Natural killer cell treated with Interleukin-12 subunit alpha and Interleukin-12 subunit beta and Interleukin-15 and Interleukin-18, amount 100 ng/mL, for 72 hours (primary cell): ENCODE results near the gene CNBD2. TPM values are rescaled to one million over a fixed set of nuclear protein-coding genes. Genes with fewer than 3 reads are reported as not detected.
"Not testable (repeated sequence)": the region's sequence is repeated elsewhere in the genome, so short reads cannot be mapped to it uniquely, and the experiment has no call there.

Experiments used
- ATAC-seq, 2 donors: fragments of 150-1000 bp; cut with Tn5 transposase in 1 of 2; sonication (Bioruptor Pico), chemical (Tn5 transposase) in 1 of 2; 2 replicates each; pipeline ENCODE4 v1.10.0; 2021
- DNase-seq: peaks from one replicate; pipeline ENCODE4 v3.0.0; 2022; ENCODE audit warnings: low spot score
- H3K27ac Mint-ChIP-seq, 2 donors: 1 replicate in 1 of 2; 2 replicates in 1 of 2; pipeline ENCODE4 v1.8.0; 2022; ENCODE audit warnings: mixed read lengths in 2 of 2, mild to moderate bottlenecking in 1 of 2, moderate library complexity in 1 of 2
- H3K27me3 Mint-ChIP-seq, 2 donors: 1 replicate in 1 of 2; 2 replicates in 1 of 2; pipeline ENCODE4 v1.8.0; 2022; ENCODE audit warnings: mixed read lengths in 2 of 2
- H3K36me3 Mint-ChIP-seq: one replicate; pipeline ENCODE4 v1.8.0; 2022; ENCODE audit warnings: mixed read lengths
- H3K4me1 Mint-ChIP-seq, 2 donors: 1 replicate in 1 of 2; 2 replicates in 1 of 2; pipeline ENCODE4 v1.8.0; 2022; ENCODE audit warnings: low read depth in 2 of 2, mixed read lengths in 2 of 2, mild to moderate bottlenecking in 1 of 2
- H3K4me3 Mint-ChIP-seq: one replicate; pipeline ENCODE4 v1.8.0; 2022; ENCODE audit warnings: mixed read lengths
- H3K9me3 Mint-ChIP-seq: 2 replicates; pipeline ENCODE4 v1.8.0; 2022; ENCODE audit warnings: mixed read lengths
- total RNA-seq, 2 donors: library from RNA; stranded (reverse); gene quantifications; one replicate each; pipeline ENCODE4 v1.2.3, GENCODE V29; 2022

CNBD2 gene
- total RNA-seq, 2 donors from 2014 or later = 4.8 to 6.8 TPM

- Mint-ChIP-seq H3K27me3 (no peaks in the 10 kb centered on the region), H3K27ac (peak within 1 kb of the TSS; percentile 97 to 98), H3K4me1 (peaks cover 9 to 19% of the 10 kb centered on the region in 2 donors), H3K9me3 (no peaks in the 10 kb centered on the region), H3K4me3 (peak within 1 kb of the TSS; percentile 97), H3K36me3 (no peaks in the 10 kb centered on the region)
- ATAC-seq = peak; percentile 93 to 95
- DNase-seq = peak; percentile 99
Measured at GRCh38 chr20:35954200-35954906, 14.0 kb upstream of the CNBD2 start, which contains the start of gene SCAND1. Gene SCAND1 (minus strand): TSS chr20:35954502. CDS start chr20:35954284, 218 bp downstream.

- Mint-ChIP-seq H3K27ac (peak overlapping the region; percentile 97 to 98), H3K4me3 (peak overlapping the region; percentile 97), H3K27me3 (no peaks in the 10 kb centered on the region), H3K9me3 (no peaks in the 10 kb centered on the region), H3K4me1 (peaks cover 9 to 19% of the 10 kb centered on the region in 2 donors), H3K36me3 (no peaks in the 10 kb centered on the region)
- ATAC-seq (peak in 1 of 2 donors; percentile 3), DNase-seq (no peak)
Measured at GRCh38 chr20:35954907-35955251, 13.5 kb upstream of the CNBD2 start.

- Mint-ChIP-seq H3K27ac (no peak overlapping the region), H3K9me3 (no peaks in the 10 kb centered on the region), H3K4me1 (peaks cover 9 to 19% of the 10 kb centered on the region in 2 donors), H3K36me3 (no peaks in the 10 kb centered on the region), H3K27me3 (peaks cover 0 to 5% of the 10 kb centered on the region in 2 donors), H3K4me3 (no peak overlapping the region)
- DNase-seq (no peak), ATAC-seq (no peak)
Measured at GRCh38 chr20:35956616-35957015, 11.8 kb upstream of the CNBD2 start.

DNA sequence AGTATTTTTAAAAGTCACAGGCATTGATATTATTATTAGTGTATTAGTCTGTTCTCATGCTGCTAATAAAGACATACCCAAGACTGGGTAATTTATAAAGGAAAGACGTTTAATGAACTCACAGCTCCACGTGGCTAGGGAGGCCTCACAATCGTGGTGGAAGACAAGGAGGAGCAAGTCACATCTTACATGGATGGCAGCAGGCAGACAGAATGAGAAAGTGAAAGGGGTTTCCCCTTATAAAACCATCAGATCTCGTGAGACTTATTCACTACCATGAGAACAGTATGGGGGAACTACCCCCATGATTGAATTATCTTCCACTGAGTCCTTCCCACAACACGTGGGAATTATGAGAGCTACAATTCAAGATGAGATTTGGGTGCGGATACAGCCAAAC, 9.1 kb upstream of the CNBD2 start:
- DNase-seq, H3K9me3 Mint-ChIP-seq, H3K27ac Mint-ChIP-seq, H3K4me1 Mint-ChIP-seq, H3K4me3 Mint-ChIP-seq, H3K27me3 Mint-ChIP-seq, H3K36me3 Mint-ChIP-seq, ATAC-seq: not testable (repeated sequence)

DNA sequence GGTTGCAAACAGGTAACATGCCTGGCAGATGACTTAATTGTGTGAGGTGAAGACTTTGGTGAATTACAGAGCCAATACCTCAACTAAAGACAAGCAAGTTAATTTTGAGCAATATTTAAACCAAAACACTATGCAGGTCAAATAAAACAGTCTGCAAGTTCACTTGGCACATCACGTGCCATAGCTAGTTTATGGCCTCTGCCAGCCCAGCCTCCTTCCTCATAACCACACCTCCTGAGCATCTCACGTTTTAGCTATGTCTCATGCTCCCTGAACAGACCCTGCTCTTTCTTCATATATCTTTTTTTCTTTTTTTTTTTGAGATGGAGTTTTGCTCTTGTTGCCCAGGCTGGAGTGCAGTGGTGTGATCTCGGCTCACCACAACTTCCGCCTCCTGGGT, 4.5 kb upstream of the CNBD2 start:
- no peak for ATAC-seq
- Mint-ChIP-seq H3K4me3 (no peak overlapping the region), H3K9me3 (no peaks in the 10 kb centered on the region), H3K4me1 (no peaks in the 10 kb centered on the region), H3K27me3 (peaks cover 0 to 11% of the 10 kb centered on the region in 2 donors), H3K36me3 (no peaks in the 10 kb centered on the region), H3K27ac (no peak overlapping the region)
- DNase-seq = no peak

DNA sequence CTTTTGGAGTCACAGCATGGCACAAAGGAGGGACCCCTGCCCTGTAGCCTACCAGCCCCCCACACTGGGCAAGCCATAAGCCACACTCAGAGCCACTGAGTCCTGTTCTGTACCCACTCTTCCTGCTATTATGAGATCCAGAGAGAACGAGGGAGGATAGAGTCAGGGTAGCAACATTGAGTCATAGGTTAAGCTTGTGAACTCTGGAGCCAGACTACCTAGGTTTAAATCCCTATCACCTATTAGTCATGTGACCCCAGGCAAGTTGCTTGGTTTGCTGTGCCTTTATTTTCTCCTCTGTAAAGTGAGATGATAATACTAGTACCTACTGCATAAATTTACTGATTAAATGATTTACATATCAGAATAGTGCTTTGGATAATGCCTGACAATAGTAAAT, 540 bp downstream of the CNBD2 start:
- ATAC-seq (no peak), DNase-seq (no peak)
- Mint-ChIP-seq H3K4me1 (no peaks in the 10 kb centered on the region), H3K27me3 (peaks cover 0 to 6% of the 10 kb centered on the region in 2 donors), H3K4me3 (no peak overlapping the region), H3K27ac (no peak overlapping the region), H3K36me3 (no peaks in the 10 kb centered on the region), H3K9me3 (no peaks in the 10 kb centered on the region)

- H3K4me1 Mint-ChIP-seq = no peaks in the 10 kb centered on the region
- H3K27ac Mint-ChIP-seq = no peak overlapping the region
- DNase-seq = no peak
- H3K9me3 Mint-ChIP-seq = no peaks in the 10 kb centered on the region
- no peak overlapping the region for H3K4me3 Mint-ChIP-seq
- no peak for ATAC-seq
- peaks cover 0 to 4% of the 10 kb centered on the region in 2 donors for H3K27me3 Mint-ChIP-seq
- H3K36me3 Mint-ChIP-seq = no peaks in the 10 kb centered on the region
Measured at GRCh38 chr20:35971981-35972380, 3.6 kb downstream of the CNBD2 start.

DNA sequence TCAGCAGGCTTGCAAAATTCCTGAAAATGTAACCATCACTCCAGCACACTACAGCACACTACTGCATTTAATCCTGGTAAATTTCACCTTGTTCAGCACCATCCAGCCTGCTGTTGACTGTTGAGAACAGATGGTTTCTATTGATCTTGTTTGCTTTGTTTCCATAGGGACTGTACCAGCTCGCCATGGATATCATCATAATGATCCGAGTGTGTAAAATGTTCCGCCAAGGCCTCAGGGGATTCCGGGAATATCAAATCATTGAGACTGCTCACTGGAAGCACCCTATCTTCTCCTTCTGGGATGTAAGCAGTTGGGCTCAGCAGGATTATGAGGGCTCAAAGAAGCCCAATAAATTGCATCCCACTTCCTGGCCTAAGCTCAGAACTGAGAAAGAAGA, 4.1 kb downstream of the CNBD2 start:
- ATAC-seq (no peak), DNase-seq (no peak)
- no peaks in the 10 kb centered on the region for H3K36me3 Mint-ChIP-seq
- no peaks in the 10 kb centered on the region for H3K9me3 Mint-ChIP-seq
- no peaks in the 10 kb centered on the region for H3K4me1 Mint-ChIP-seq
- no peak overlapping the region for H3K27ac Mint-ChIP-seq
- no peak overlapping the region for H3K4me3 Mint-ChIP-seq
- H3K27me3 Mint-ChIP-seq = peaks cover 0 to 5% of the 10 kb centered on the region in 2 donors

DNA sequence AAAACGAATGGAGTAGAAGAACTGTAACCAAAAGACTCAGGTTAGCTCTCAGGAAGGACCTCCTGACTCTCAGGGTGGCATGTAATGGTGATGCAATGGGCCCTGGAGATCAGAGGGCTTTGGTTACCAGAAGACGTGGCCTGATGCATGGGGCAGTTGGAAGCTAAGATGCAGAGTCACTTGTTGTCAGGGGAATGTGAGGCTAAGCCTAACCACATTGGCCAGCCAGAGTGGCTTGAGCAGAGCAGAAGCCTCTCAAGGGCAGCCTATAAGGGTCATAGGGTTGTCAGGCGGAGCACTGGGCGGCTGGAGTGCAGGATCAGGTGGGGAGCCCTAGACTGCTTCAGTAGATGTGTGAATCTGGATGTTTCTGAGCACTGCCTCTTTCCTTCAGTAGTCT, 5.9 kb downstream of the CNBD2 start:
- H3K4me1 Mint-ChIP-seq = no peaks in the 10 kb centered on the region
- no peak overlapping the region for H3K4me3 Mint-ChIP-seq

GRCh38 chr20:35975576-35976373, 7.4 kb downstream of the CNBD2 start:
- Mint-ChIP-seq H3K4me1 (no peaks in the 10 kb centered on the region), H3K4me3 (no peak overlapping the region), H3K9me3 (no peaks in the 10 kb centered on the region), H3K27me3 (peaks cover 0 to 2% of the 10 kb centered on the region in 2 donors), H3K36me3 (no peaks in the 10 kb centered on the region), H3K27ac (no peak overlapping the region)
- no peak for ATAC-seq
- DNase-seq = no peak

More for the DNA sequence above, 5.9 kb downstream of the CNBD2 start:
- Mint-ChIP-seq H3K27ac (no peak overlapping the region), H3K9me3 (no peaks in the 10 kb centered on the region), H3K36me3 (no peaks in the 10 kb centered on the region), H3K27me3 (peaks cover 0 to 2% of the 10 kb centered on the region in 2 donors)
- no peak for ATAC-seq
- no peak for DNase-seq

- H3K36me3 Mint-ChIP-seq = no peaks in the 10 kb centered on the region
- no peak overlapping the region for H3K27ac Mint-ChIP-seq
- peaks cover 0 to 2% of the 10 kb centered on the region in 2 donors for H3K4me1 Mint-ChIP-seq
- no peak for DNase-seq
- no peaks in the 10 kb centered on the region for H3K9me3 Mint-ChIP-seq
- peaks cover 0 to 2% of the 10 kb centered on the region in 2 donors for H3K27me3 Mint-ChIP-seq
- no peak for ATAC-seq
- no peak overlapping the region for H3K4me3 Mint-ChIP-seq
Measured at GRCh38 chr20:35978041-35978513, 9.7 kb downstream of the CNBD2 start.

DNA sequence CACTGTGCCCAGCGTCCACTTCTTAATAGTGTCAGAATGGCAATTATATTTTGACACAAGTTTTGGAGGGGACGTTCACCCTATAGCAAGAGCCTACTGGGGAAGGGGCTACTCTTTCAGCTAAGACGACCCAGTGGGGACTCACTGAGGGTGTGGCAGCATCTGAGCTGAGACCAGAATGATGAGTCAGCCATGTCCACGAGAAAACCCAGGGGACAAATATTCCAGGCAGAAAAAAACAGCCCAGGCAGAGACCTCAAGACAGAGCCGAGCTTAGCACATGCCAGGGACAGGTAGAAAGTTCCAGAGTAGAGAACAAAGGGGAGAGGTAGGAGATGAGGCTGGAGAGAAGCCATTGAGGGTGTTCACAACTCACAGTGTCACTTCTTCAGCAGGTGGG, 11.2 kb downstream of the CNBD2 start:
- DNase-seq = no peak

GRCh38 chr20:35981969-35982368, 13.6 kb downstream of the CNBD2 start:
- DNase-seq = no peak
- no peak overlapping the region for H3K4me3 Mint-ChIP-seq
- H3K4me1 Mint-ChIP-seq = peaks cover 10 to 15% of the 10 kb centered on the region in 2 donors
- ATAC-seq = no peak
- no peaks in the 10 kb centered on the region for H3K36me3 Mint-ChIP-seq
- H3K9me3 Mint-ChIP-seq = no peaks in the 10 kb centered on the region
- H3K27me3 Mint-ChIP-seq = peaks cover 1 to 7% of the 10 kb centered on the region in 2 donors
- H3K27ac Mint-ChIP-seq = no peak overlapping the region

More for the DNA sequence above, 11.2 kb downstream of the CNBD2 start:
- Mint-ChIP-seq H3K36me3 (no peaks in the 10 kb centered on the region), H3K4me3 (no peak overlapping the region), H3K27me3 (peaks cover 0 to 2% of the 10 kb centered on the region in 2 donors), H3K27ac (no peak overlapping the region), H3K9me3 (no peaks in the 10 kb centered on the region), H3K4me1 (peaks cover 6 to 7% of the 10 kb centered on the region in 2 donors)
- no peak for ATAC-seq

DNA sequence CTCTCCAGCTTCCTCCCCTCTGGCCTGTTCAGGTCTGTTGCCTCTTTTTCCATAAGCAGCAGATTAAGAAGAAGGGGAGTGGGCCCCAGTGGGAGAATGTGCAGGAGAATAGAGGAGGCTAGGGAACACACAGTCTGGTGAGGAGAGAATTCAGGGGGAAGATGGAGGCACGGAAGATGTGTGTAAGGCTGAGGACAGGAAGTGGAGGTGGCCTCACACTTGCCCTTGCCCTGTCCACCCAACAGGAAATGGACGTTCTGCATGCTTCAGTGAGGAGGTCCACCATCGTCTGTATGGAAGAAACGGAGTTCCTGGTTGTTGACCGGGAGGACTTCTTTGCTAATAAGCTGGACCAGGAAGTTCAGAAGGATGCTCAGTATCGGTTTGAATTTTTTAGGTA, 16.0 kb downstream of the CNBD2 start:
- DNase-seq = no peak
- peaks cover 5 to 16% of the 10 kb centered on the region in 2 donors for H3K27me3 Mint-ChIP-seq
- no peak overlapping the region for H3K4me3 Mint-ChIP-seq
- peak in 1 of 2 donors; percentile 59 for ATAC-seq
- no peaks in the 10 kb centered on the region for H3K9me3 Mint-ChIP-seq
- H3K4me1 Mint-ChIP-seq = peaks cover 10 to 15% of the 10 kb centered on the region in 2 donors
- no peaks in the 10 kb centered on the region for H3K36me3 Mint-ChIP-seq
- peak overlapping the region; percentile 10 to 78 for H3K27ac Mint-ChIP-seq
